Cardiac muscle cell (in vitro differentiated cells and primary cell): ENCODE data around the gene OR2D2. TPM values are rescaled to one million over a fixed set of nuclear protein-coding genes. Genes with fewer than 3 reads are reported as not detected.

Experiments
- DNase-seq, 2 donors: peaks; one replicate each; pipeline versions ENCODE4 v3.0.0 to v3.0.0-alpha.2; 2010 to 2017; ENCODE audit warnings: low read depth in 1 of 2, low spot score in 1 of 2
- H3K27ac ChIP-seq: fragments of 200-600 bp; sonication (generic); 2 replicates; pipeline ENCODE4 v1.5.1; 2016
- H3K27me3 ChIP-seq: fragments of 200-600 bp; sonication (generic); 2 replicates; pipeline ENCODE4 v1.6.0; 2016; ENCODE audit warnings: control low read depth
- H3K36me3 ChIP-seq: fragments of 200-600 bp; sonication (generic); 2 replicates; pipeline ENCODE4 v1.5.1; 2016; ENCODE audit warnings: control low read depth
- H3K4me1 ChIP-seq: fragments of 200-600 bp; sonication (generic); 2 replicates; pipeline ENCODE4 v1.8.1; 2017; ENCODE audit warnings: low read depth, mild to moderate bottlenecking, mixed run types
- H3K4me3 ChIP-seq: fragments of 200-600 bp; sonication (generic); 2 replicates; pipeline ENCODE4 v1.5.1; 2016; ENCODE audit warnings: mild to moderate bottlenecking
- H3K9me3 ChIP-seq: fragments of 200-600 bp; sonication (generic); 2 replicates; pipeline ENCODE4 v1.5.1; 2017; ENCODE audit warnings: low read depth, mild to moderate bottlenecking, control low read depth
- polyA plus RNA-seq: library from polyadenylated mRNA; unstranded; fragments of >200 nt; fragmentation: Nextera tagmentation; extraction: Ambion mirVana; gene quantifications from 2 replicates; pipeline ENCODE4 v1.2.1, GENCODE V29; 2016
- total RNA-seq: library from RNA; depleted of rRNA; stranded (reverse); fragments of >200 nt; gene quantifications from 2 replicates; pipeline ENCODE4 v1.2.3, GENCODE V29; 2016
- TF ChIP-seq, protein P1 (sequence below): IDR thresholded peaks from 2 replicates; pipeline ENCODE4 v1.5.1; 2012; ENCODE audit warnings: low read depth, mild to moderate bottlenecking, low read length

Gene OR2D2
- total and polyA plus RNA-seq, 2 experiments from 2014 or later = not detected

DNA sequence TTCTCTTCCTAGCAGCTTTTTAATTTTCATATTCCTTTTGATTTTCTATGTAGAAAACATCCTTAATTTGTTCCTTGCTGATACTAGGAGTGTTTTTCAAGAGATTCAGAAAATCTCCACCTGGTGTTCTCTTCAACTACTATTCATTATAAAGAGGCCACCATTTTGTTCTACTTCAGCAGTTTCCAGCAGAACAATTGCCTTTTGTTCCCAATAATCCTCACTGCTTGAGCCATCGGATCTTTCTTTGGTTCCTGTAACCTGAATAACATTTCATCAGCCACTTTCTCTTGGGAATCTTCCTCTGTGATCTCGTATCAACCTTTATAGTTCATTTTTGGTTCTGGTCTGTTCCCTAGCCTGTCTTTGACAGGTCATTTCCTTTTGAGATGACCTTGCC is 48.6 kb downstream of the OR2D2 start:
- no peaks in the 10 kb centered on the region for H3K9me3 ChIP-seq
- TF ChIP-seq, protein P1, sequence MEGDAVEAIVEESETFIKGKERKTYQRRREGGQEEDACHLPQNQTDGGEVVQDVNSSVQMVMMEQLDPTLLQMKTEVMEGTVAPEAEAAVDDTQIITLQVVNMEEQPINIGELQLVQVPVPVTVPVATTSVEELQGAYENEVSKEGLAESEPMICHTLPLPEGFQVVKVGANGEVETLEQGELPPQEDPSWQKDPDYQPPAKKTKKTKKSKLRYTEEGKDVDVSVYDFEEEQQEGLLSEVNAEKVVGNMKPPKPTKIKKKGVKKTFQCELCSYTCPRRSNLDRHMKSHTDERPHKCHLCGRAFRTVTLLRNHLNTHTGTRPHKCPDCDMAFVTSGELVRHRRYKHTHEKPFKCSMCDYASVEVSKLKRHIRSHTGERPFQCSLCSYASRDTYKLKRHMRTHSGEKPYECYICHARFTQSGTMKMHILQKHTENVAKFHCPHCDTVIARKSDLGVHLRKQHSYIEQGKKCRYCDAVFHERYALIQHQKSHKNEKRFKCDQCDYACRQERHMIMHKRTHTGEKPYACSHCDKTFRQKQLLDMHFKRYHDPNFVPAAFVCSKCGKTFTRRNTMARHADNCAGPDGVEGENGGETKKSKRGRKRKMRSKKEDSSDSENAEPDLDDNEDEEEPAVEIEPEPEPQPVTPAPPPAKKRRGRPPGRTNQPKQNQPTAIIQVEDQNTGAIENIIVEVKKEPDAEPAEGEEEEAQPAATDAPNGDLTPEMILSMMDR = no peak
- no peak for DNase-seq
- H3K27me3 ChIP-seq = no peaks in the 10 kb centered on the region
- no peak overlapping the region for H3K27ac ChIP-seq
- H3K4me3 ChIP-seq = no peak overlapping the region
- no peaks in the 10 kb centered on the region for H3K36me3 ChIP-seq
- H3K4me1 ChIP-seq = no peaks in the 10 kb centered on the region

DNA sequence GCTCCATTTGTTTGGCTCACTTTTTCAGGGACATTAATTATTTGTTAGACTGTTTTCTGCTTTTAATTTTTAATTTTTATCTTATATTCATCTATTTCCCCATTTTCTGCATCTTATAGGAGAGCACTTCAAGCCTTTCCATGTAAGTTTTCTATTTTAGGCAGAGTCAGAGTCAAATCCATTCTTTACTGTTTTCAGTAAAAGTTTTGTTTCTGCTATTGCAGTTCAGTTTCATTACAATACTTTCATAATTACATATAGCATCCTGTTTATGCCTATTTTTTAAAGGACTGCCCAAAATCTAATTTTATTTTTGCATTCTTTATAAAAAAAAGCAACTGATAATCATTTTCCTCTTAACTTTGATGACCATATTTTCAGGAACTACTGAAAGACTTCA is 50.6 kb downstream of the OR2D2 start:
- no peak overlapping the region for H3K4me3 ChIP-seq
- H3K27ac ChIP-seq = no peak overlapping the region
- no peaks in the 10 kb centered on the region for H3K9me3 ChIP-seq
- no peaks in the 10 kb centered on the region for H3K36me3 ChIP-seq
- H3K4me1 ChIP-seq = no peaks in the 10 kb centered on the region
- H3K27me3 ChIP-seq = no peaks in the 10 kb centered on the region
- TF ChIP-seq, protein P1 = no peak
- DNase-seq = no peak

Other genes starting within 250 kb of the OR2D2 start
- 45.8 and 60.2 TPM in 2 replicates for gene DCHS1, start 236.7 kb downstream of the OR2D2 start, total RNA-seq
- gene DCHS1, start 236.7 kb downstream of the OR2D2 start, polyA plus RNA-seq = 16.0 and 19.8 TPM in 2 replicates
- 52.1 and 100 TPM in 2 replicates for gene MRPL17, start 209.2 kb downstream of the OR2D2 start, total RNA-seq
- gene MRPL17, start 209.2 kb downstream of the OR2D2 start, polyA plus RNA-seq = 62.1 and 108 TPM in 2 replicates
- 0.12 TPM in 1 of 2 replicates, not detected in the other for gene OR2AG2, start 120.5 kb downstream of the OR2D2 start, total RNA-seq
- gene OR2AG2, start 120.5 kb downstream of the OR2D2 start, polyA plus RNA-seq = 0.16 and 0.28 TPM in 2 replicates
- gene OR2AG1, start 109.5 kb downstream of the OR2D2 start, total RNA-seq = not detected in 2 replicates
- gene OR2AG1, start 109.5 kb downstream of the OR2D2 start, polyA plus RNA-seq = 0.04 and 0.09 TPM in 2 replicates
- 0.11 and 0.12 TPM in 2 replicates for gene OR6A2, start 92.8 kb downstream of the OR2D2 start, total RNA-seq
- gene OR6A2, start 92.8 kb downstream of the OR2D2 start, polyA plus RNA-seq = 0.07 TPM in 1 of 2 replicates, not detected in the other
- gene OR10A5, start 46.8 kb downstream of the OR2D2 start, total RNA-seq = not detected in 2 replicates
- gene OR10A5, start 46.8 kb downstream of the OR2D2 start, polyA plus RNA-seq = 1.00 TPM in 1 of 2 replicates, not detected in the other
- gene OR10A2, start 29.4 kb downstream of the OR2D2 start, total RNA-seq = not detected in 2 replicates
- 0.26 TPM in 1 of 2 replicates, not detected in the other for gene OR10A2, start 29.4 kb downstream of the OR2D2 start, polyA plus RNA-seq
- gene OR10A4, start 15.9 kb downstream of the OR2D2 start, total RNA-seq = not detected in 2 replicates
- not detected in 2 replicates for gene OR10A4, start 15.9 kb downstream of the OR2D2 start, polyA plus RNA-seq
- not detected in 2 replicates for gene OR2D3, start 28.5 kb upstream of the OR2D2 start, total RNA-seq
- 0.51 TPM in 1 of 2 replicates, not detected in the other for gene OR2D3, start 28.5 kb upstream of the OR2D2 start, polyA plus RNA-seq
- gene ZNF215, start 33.9 kb upstream of the OR2D2 start, total RNA-seq = 0.86 and 1.6 TPM in 2 replicates
- gene ZNF215, start 33.9 kb upstream of the OR2D2 start, polyA plus RNA-seq = 1.0 and 1.6 TPM in 2 replicates
- 6.1 and 7.9 TPM in 2 replicates for gene ZNF214, start 127.8 kb upstream of the OR2D2 start, total RNA-seq
- 4.4 and 4.5 TPM in 2 replicates for gene ZNF214, start 127.8 kb upstream of the OR2D2 start, polyA plus RNA-seq
- 0.60 and 0.92 TPM in 2 replicates for gene NLRP14, start 128.0 kb upstream of the OR2D2 start, total RNA-seq
- gene NLRP14, start 128.0 kb upstream of the OR2D2 start, polyA plus RNA-seq = 1.0 and 1.4 TPM in 2 replicates
- 0.25 and 0.54 TPM in 2 replicates for gene RBMXL2, start 196.5 kb upstream of the OR2D2 start, total RNA-seq
- 0.07 and 0.36 TPM in 2 replicates for gene RBMXL2, start 196.5 kb upstream of the OR2D2 start, polyA plus RNA-seq